Left lung (tissue), 10 donors: Measurements from ENCODE around the gene C21orf58. TPM values are rescaled to one million over a fixed set of nuclear protein-coding genes. Genes with fewer than 3 reads are reported as not detected.

Source experiments
- ATAC-seq: fragments of 200-7000 bp; cut with Tn5 transposase; one replicate; pipeline ENCODE4 v1.9.1; 2020; ENCODE audit warnings: moderate library complexity
- DNase-seq, 4 donors: peaks; one replicate each; pipeline ENCODE4 v3.0.0-alpha.2; 2013 to 2020
- H3K27ac ChIP-seq, 2 donors: fragments of 200-600 bp; sonication (generic) in 1 of 2; one replicate each; pipeline versions ENCODE4 v1.5.0 to v1.8.0; 2020 to 2021
- H3K27me3 ChIP-seq, 2 donors: fragments of 200-600 bp; sonication (generic) in 1 of 2; one replicate each; pipeline versions ENCODE4 v1.5.0 to v1.8.0; 2020 to 2021
- H3K36me3 ChIP-seq, 2 donors: fragments of 200-600 bp; sonication (generic) in 1 of 2; one replicate each; pipeline versions ENCODE4 v1.5.0 to v1.8.0; 2020 to 2021
- H3K4me1 ChIP-seq, 2 donors: fragments of 200-600 bp; one replicate each; pipeline ENCODE4 v1.8.0; 2021
- H3K4me3 ChIP-seq, 2 donors: fragments of 200-600 bp; sonication (generic) in 1 of 2; one replicate each; pipeline versions ENCODE4 v1.5.0 to v1.8.0; 2020 to 2021; ENCODE audit warnings: mild to moderate bottlenecking in 1 of 2
- H3K9me3 ChIP-seq, 2 donors: fragments of 200-600 bp; sonication (generic) in 1 of 2; one replicate each; pipeline versions ENCODE4 v1.5.0 to v1.8.0; 2020 to 2021
- CTCF ChIP-seq, 2 donors: fragments of 200-600 bp; sonication (generic) in 1 of 2; IDR thresholded peaks; one replicate each; pipeline versions ENCODE4 v1.5.0 to v1.8.0; 2021; ENCODE audit warnings: antibody characterized with exemption in 2 of 2
- intact Hi-C, 2 donors: fragments of 100-400 bp; cut with DNase I; formaldehyde crosslinking; loops; one replicate each; pipeline versions ENCODE4 v1.11.2 to v1.14.2; 2022
- polyA plus RNA-seq, 6 donors: library from polyadenylated mRNA; unstranded; fragments of 120-200 nt; gene quantifications; one replicate each; pipeline ENCODE4 v1.2.1, GENCODE V29; 2013; ENCODE audit not compliant: insufficient read length in 6 of 6
- total RNA-seq, 2 donors: library from RNA; stranded (reverse); fragmentation: NEBNext Ultra II Directional; extraction: Animal tissue kit (Norgen Biotek cat#: 25700); gene quantifications; one replicate each; pipeline ENCODE4 v1.2.1, GENCODE V29; 2021
- donor health status: DM: no; HTN: yes; CAD: no.
- donor health status: DM: no; HTN: no; CAD: no.

The C21orf58 gene
- total and polyA plus RNA-seq, 8 donors, result 5.8 to 24.6 (median 19.4) TPM

GRCh38 chr21:46350571-46350970, 26.9 kb upstream of the C21orf58 start:
- DNase-seq (peak in 1 of 4 donors; percentile 31), ATAC-seq (no peak)
- no peak overlapping the region for H3K27ac ChIP-seq
- H3K27me3 ChIP-seq, result no peaks in the 10 kb centered on the region
- H3K4me3 ChIP-seq, result no peak overlapping the region
- no peaks in the 10 kb centered on the region for H3K9me3 ChIP-seq
- TF ChIP-seq CTCF (IDR thresholded peaks at IDR 0.05), result no peak
- intact Hi-C loops, result no loop called here
- peaks cover 0 to 100% of the 10 kb centered on the region in 2 donors for H3K36me3 ChIP-seq
- no peaks in the 10 kb centered on the region for H3K4me1 ChIP-seq

- Histone ChIP-seq H3K27me3 (no peaks in the 10 kb centered on the region), H3K4me1 (no peaks in the 10 kb centered on the region), H3K9me3 (no peaks in the 10 kb centered on the region), H3K4me3 (no peak overlapping the region), H3K27ac (no peak overlapping the region), H3K36me3 (peaks cover 0 to 92% of the 10 kb centered on the region in 2 donors)
- ATAC-seq (no peak), DNase-seq (peak in 1 of 4 donors; percentile 42)
- intact Hi-C loops, result no loop called here
- TF ChIP-seq CTCF (IDR thresholded peaks at IDR 0.05), result no peak
Observed at GRCh38 chr21:46349134-46349760, 25.6 kb upstream of the C21orf58 start.

- no peaks in the 10 kb centered on the region for H3K27me3 ChIP-seq
- intact Hi-C loops, result no loop called here
- H3K27ac ChIP-seq, result no peak overlapping the region
- H3K36me3 ChIP-seq, result peaks cover 0 to 79% of the 10 kb centered on the region in 2 donors
- H3K9me3 ChIP-seq, result no peaks in the 10 kb centered on the region
- ATAC-seq (no peak), DNase-seq (peak in 1 of 4 donors; percentile 43)
- TF ChIP-seq CTCF (IDR thresholded peaks at IDR 0.05), result no peak
- no peak overlapping the region for H3K4me3 ChIP-seq
- no peaks in the 10 kb centered on the region for H3K4me1 ChIP-seq
Observed at GRCh38 chr21:46347791-46348381, 24.2 kb upstream of the C21orf58 start.

GRCh38 chr21:46347203-46347550, 23.5 kb upstream of the C21orf58 start:
- TF ChIP-seq CTCF (IDR thresholded peaks at IDR 0.05), result no peak
- no peak for ATAC-seq
- H3K36me3 ChIP-seq, result peaks cover 0 to 78% of the 10 kb centered on the region in 2 donors

GRCh38 chr21:46346296-46347202, 22.9 kb upstream of the C21orf58 start:
- Histone ChIP-seq H3K9me3 (no peaks in the 10 kb centered on the region), H3K4me1 (no peaks in the 10 kb centered on the region), H3K36me3 (peaks cover 0 to 72% of the 10 kb centered on the region in 2 donors), H3K27me3 (no peaks in the 10 kb centered on the region), H3K27ac (no peak overlapping the region), H3K4me3 (no peak overlapping the region)
- ATAC-seq (no peak), DNase-seq (peak in 1 of 4 donors; percentile 72)
- intact Hi-C loops, result no loop called here
- no peak for TF ChIP-seq CTCF (IDR thresholded peaks at IDR 0.05)

More at GRCh38 chr21:46347203-46347550, 23.5 kb upstream of the C21orf58 start:
- Histone ChIP-seq H3K4me1 (no peaks in the 10 kb centered on the region), H3K27ac (no peak overlapping the region), H3K27me3 (no peaks in the 10 kb centered on the region), H3K9me3 (no peaks in the 10 kb centered on the region), H3K4me3 (no peak overlapping the region)
- peak in 1 of 4 donors; percentile 15 for DNase-seq
- intact Hi-C loops, result no loop called here
